K562 (cell line): ENCODE data around the gene VTI1B.

ENCODE experiments used
- CHCHD3 ChIP-seq: fragments of 250-450 bp; sonication (Bioruptor Pico); IDR thresholded peaks from 2 replicates; pipeline ENCODE4 v2.1.2; 2022; ENCODE audit warnings: mild to moderate bottlenecking
- CHD2 ChIP-seq: IDR thresholded peaks from 2 replicates; pipeline ENCODE4 v1.6.1; 2011; ENCODE audit warnings: low read depth, low read length
- EP300 ChIP-seq: IDR thresholded peaks from 2 replicates; pipeline ENCODE4 v1.6.1; 2012; ENCODE audit warnings: low read length, improper control_type of control experiment
- ESRRA ChIP-seq: fragments of 450-650 bp; IDR thresholded peaks from 2 replicates; pipeline ENCODE4 v1.6.1; 2014; ENCODE audit warnings: low read depth, mild to moderate bottlenecking, moderate library complexity, borderline replicate concordance
- HMG20A ChIP-seq: fragments of 450-650 bp; formaldehyde crosslinking; conservative IDR thresholded peaks from 2 replicates; pipeline ENCODE4 v1.4.0; 2020; ENCODE audit warnings: mild to moderate bottlenecking, mixed read lengths
- PYGO2 ChIP-seq: fragments of 450-650 bp; IDR thresholded peaks from 2 replicates; pipeline ENCODE4 v1.6.1; 2016; ENCODE audit warnings: mild to moderate bottlenecking, missing genetic modification characterization, moderate library complexity, missing compliant biosample characterization
- ZNF232 ChIP-seq: sonication (generic); formaldehyde crosslinking; IDR thresholded peaks from 2 replicates; pipeline ENCODE4 v1.8.0; 2022; ENCODE audit warnings: mild to moderate bottlenecking, missing genetic modification reagents
- ZSCAN29 ChIP-seq: fragments of 450-650 bp; IDR thresholded peaks from 2 replicates; pipeline ENCODE4 v1.6.1; 2017
- TF ChIP-seq, protein P1 (sequence below): sonication (generic); formaldehyde crosslinking; IDR thresholded peaks from 2 replicates; pipeline ENCODE4 v1.8.0; 2023; ENCODE audit warnings: mild to moderate bottlenecking, missing genetic modification reagents
- TF ChIP-seq, protein P2 (sequence below), 3 experiments: IDR thresholded peaks in 2 of 3; conservative IDR thresholded peaks in 1 of 3; 2 replicates each; pipeline ENCODE4 v1.5.1; 2011 to 2012; ENCODE audit warnings: low read length in 3 of 3, mild to moderate bottlenecking in 3 of 3, control low read depth in 2 of 3, improper control_type of control experiment in 1 of 3, inconsistent platforms in 1 of 3, low read depth in 1 of 3, mixed read lengths in 1 of 3, moderate library complexity in 1 of 3; ENCODE audit not compliant: insufficient read depth in 2 of 3
- TF ChIP-seq, protein P3 (sequence below): sonication (generic); formaldehyde crosslinking; IDR thresholded peaks from 2 replicates; pipeline ENCODE4 v1.9.0; 2022; ENCODE audit warnings: mild to moderate bottlenecking, missing genetic modification reagents

DNA sequence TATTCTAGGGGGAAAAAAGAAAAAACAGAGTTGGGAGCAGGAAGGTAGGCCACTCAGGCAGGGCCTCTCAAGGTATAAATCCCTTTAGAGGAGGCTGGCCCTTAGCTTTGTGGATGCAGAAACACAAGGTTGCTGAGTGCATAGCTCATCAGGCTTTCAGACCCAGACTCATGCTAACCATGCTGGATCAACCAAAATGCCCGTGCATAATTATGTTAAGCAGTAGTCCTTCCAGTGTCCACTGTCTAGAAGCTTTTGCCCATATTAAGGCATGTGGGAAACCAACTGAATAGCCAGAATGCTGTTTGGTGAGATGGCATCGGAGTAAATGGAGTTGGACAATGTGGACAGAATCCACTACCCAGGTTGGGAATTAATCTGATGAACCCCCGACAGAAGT, 35.8 kb downstream of the VTI1B start:
- TF ChIP-seq CHD2 = no peak
- TF ChIP-seq ESRRA = no peak
- TF ChIP-seq, protein P1, sequence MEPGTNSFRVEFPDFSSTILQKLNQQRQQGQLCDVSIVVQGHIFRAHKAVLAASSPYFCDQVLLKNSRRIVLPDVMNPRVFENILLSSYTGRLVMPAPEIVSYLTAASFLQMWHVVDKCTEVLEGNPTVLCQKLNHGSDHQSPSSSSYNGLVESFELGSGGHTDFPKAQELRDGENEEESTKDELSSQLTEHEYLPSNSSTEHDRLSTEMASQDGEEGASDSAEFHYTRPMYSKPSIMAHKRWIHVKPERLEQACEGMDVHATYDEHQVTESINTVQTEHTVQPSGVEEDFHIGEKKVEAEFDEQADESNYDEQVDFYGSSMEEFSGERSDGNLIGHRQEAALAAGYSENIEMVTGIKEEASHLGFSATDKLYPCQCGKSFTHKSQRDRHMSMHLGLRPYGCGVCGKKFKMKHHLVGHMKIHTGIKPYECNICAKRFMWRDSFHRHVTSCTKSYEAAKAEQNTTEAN (CRISPR knock-in tag) = no peak
- TF ChIP-seq PYGO2 (tag) = no peak
- TF ChIP-seq EP300 = no peak
- no peak for TF ChIP-seq HMG20A (CRISPR knock-in tag)
- no peak for TF ChIP-seq ZSCAN29
- TF ChIP-seq, protein P2, sequence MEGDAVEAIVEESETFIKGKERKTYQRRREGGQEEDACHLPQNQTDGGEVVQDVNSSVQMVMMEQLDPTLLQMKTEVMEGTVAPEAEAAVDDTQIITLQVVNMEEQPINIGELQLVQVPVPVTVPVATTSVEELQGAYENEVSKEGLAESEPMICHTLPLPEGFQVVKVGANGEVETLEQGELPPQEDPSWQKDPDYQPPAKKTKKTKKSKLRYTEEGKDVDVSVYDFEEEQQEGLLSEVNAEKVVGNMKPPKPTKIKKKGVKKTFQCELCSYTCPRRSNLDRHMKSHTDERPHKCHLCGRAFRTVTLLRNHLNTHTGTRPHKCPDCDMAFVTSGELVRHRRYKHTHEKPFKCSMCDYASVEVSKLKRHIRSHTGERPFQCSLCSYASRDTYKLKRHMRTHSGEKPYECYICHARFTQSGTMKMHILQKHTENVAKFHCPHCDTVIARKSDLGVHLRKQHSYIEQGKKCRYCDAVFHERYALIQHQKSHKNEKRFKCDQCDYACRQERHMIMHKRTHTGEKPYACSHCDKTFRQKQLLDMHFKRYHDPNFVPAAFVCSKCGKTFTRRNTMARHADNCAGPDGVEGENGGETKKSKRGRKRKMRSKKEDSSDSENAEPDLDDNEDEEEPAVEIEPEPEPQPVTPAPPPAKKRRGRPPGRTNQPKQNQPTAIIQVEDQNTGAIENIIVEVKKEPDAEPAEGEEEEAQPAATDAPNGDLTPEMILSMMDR (IDR thresholded peaks at IDR 0.05 in 2 of 3, conservative IDR thresholded peaks at IDR 0.05 in 1 of 3; ENCODE audit: insufficient read depth in 2 of 3, low read depth in 1 of 3, low read length in 3 of 3) = no peak
- TF ChIP-seq, protein P3, sequence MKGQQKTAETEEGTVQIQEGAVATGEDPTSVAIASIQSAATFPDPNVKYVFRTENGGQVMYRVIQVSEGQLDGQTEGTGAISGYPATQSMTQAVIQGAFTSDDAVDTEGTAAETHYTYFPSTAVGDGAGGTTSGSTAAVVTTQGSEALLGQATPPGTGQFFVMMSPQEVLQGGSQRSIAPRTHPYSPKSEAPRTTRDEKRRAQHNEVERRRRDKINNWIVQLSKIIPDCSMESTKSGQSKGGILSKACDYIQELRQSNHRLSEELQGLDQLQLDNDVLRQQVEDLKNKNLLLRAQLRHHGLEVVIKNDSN (CRISPR knock-in tag) = no peak
- no peak for TF ChIP-seq CHCHD3 (CRISPR knock-in tag)
- no peak for TF ChIP-seq ZNF232 (CRISPR knock-in tag)
